ENCODE measurements around the gene B3GALT6.

Gene B3GALT6

GRCh38 chr1:1239614-1240347, 7.7 kb downstream of the B3GALT6 start:
- Histone ChIP-seq H3K36me3 (ENCODE audit: control insufficient read depth, insufficient read depth, low read length) (peaks cover 7% of the 10 kb centered on the region), H3K27me3 (ENCODE audit: control insufficient read depth, insufficient read depth, low read length) (no peaks in the 10 kb centered on the region), H3K9ac (ENCODE audit: low read depth, low read length) (no peak overlapping the region), H3K4me3 (ENCODE audit: low read depth, low read length) (no peak overlapping the region), H3K9me3 (ENCODE audit: control insufficient read depth, insufficient read depth, low read length) (no peaks in the 10 kb centered on the region), H3K4me1 (ENCODE audit: control insufficient read depth, insufficient read depth, low read length) (no peaks in the 10 kb centered on the region)

DNA sequence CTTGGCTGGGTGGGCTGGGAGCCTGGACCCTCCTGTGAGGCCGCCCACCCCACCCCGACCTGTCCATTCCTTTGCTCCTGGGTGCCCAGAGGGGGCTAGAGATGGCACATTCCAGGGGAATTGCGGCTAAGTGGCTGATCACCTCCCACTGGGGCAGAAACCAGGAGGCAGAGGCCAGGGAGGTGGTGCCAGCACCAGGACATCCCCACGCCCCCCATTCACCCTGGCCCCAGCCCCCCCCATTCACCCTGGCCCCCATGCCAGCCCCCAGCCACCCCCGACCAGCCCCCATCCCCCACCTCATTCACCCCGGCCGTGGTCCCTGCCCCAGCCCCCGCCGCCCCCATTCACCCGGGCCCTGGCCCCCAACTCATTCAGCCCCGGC, 8.3 kb downstream of the B3GALT6 start:
- no peaks in the 10 kb centered on the region for H3K4me1 ChIP-seq (ENCODE audit: control insufficient read depth, insufficient read depth, low read length)
- H3K4me3 ChIP-seq (ENCODE audit: low read depth, low read length), result no peak overlapping the region
- H3K9me3 ChIP-seq (ENCODE audit: control insufficient read depth, insufficient read depth, low read length), result no peaks in the 10 kb centered on the region
- H3K9ac ChIP-seq (ENCODE audit: low read depth, low read length), result no peak overlapping the region
- H3K27me3 ChIP-seq (ENCODE audit: control insufficient read depth, insufficient read depth, low read length), result no peaks in the 10 kb centered on the region
- peaks cover 6% of the 10 kb centered on the region for H3K36me3 ChIP-seq (ENCODE audit: control insufficient read depth, insufficient read depth, low read length)

- Histone ChIP-seq H3K9ac (ENCODE audit: low read depth, low read length) (no peak overlapping the region), H3K4me3 (ENCODE audit: low read depth, low read length) (no peak overlapping the region)
Observed at GRCh38 chr1:1240822-1241587, 9.0 kb downstream of the B3GALT6 start.

DNA sequence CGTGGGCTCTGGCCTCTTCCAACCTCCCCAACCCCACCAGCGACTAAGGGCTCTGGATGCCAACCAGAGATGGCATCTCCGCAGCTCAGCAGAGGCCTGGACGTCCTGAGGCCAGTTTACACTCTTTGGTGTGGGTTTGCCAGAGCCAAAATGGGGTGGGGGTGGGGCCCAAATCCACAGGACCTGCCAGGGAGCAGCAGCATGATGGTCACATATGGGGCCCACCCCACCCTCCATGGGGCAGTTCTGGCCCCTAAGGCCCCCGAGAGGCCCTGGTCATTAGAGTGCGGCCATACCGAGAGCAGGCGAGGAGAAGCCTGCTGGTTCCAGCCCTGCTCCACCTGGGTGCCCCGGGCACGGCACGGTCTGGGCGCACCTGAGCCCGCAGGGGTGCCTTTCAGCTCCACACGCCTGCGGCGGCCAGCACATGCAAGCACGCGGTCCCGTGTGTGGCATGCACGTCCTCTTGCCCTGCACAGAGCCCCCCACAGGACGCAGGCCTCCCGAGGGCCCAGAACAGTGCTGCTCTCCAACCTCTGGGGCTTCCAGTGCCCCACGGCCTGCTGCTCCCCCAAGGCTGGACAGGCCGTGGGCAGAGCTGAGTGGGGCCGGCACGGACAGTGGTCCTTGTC, 9.7 kb downstream of the B3GALT6 start:
- no peaks in the 10 kb centered on the region for H3K4me1 ChIP-seq (ENCODE audit: control insufficient read depth, insufficient read depth, low read length)

More at GRCh38 chr1:1240822-1241587, 9.0 kb downstream of the B3GALT6 start:
- Histone ChIP-seq H3K4me1 (ENCODE audit: control insufficient read depth, insufficient read depth, low read length) (no peaks in the 10 kb centered on the region), H3K27me3 (ENCODE audit: control insufficient read depth, insufficient read depth, low read length) (no peaks in the 10 kb centered on the region), H3K36me3 (ENCODE audit: control insufficient read depth, insufficient read depth, low read length) (peaks cover 6% of the 10 kb centered on the region), H3K9me3 (ENCODE audit: control insufficient read depth, insufficient read depth, low read length) (no peaks in the 10 kb centered on the region)

GRCh38 chr1:1242461-1243265, 10.6 kb downstream of the B3GALT6 start:
- H3K4me1 ChIP-seq (ENCODE audit: control insufficient read depth, insufficient read depth, low read length), result no peaks in the 10 kb centered on the region
- no peak overlapping the region for H3K9ac ChIP-seq (ENCODE audit: low read depth, low read length)
- H3K4me3 ChIP-seq (ENCODE audit: low read depth, low read length), result no peak overlapping the region
- H3K36me3 ChIP-seq (ENCODE audit: control insufficient read depth, insufficient read depth, low read length), result peaks cover 6% of the 10 kb centered on the region
- H3K27me3 ChIP-seq (ENCODE audit: control insufficient read depth, insufficient read depth, low read length), result no peaks in the 10 kb centered on the region
- no peaks in the 10 kb centered on the region for H3K9me3 ChIP-seq (ENCODE audit: control insufficient read depth, insufficient read depth, low read length)

More for the DNA sequence above, 9.7 kb downstream of the B3GALT6 start:
- Histone ChIP-seq H3K9ac (ENCODE audit: low read depth, low read length) (no peak overlapping the region), H3K27me3 (ENCODE audit: control insufficient read depth, insufficient read depth, low read length) (no peaks in the 10 kb centered on the region), H3K36me3 (ENCODE audit: control insufficient read depth, insufficient read depth, low read length) (peaks cover 6% of the 10 kb centered on the region), H3K9me3 (ENCODE audit: control insufficient read depth, insufficient read depth, low read length) (no peaks in the 10 kb centered on the region), H3K4me3 (ENCODE audit: low read depth, low read length) (no peak overlapping the region)

DNA sequence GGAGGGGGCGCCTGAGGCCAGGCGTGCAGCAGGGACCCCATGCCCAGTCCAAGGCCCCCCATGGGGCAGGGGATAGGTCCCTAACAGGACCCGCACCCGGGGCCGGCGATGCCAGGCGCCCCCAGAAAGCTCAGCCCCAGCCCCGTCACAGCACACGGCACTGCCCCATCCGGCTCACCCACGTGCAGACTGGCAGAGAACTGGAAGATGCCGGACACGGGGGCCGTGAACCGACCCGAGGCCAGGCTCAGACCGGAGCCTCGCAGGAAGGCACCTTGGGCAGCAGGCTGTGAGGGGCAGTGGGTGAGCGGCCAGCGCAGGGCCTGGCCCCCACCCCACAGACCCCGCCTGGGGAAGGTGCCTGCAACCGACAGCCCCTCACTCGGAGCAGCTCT, 11.2 kb downstream of the B3GALT6 start:
- Histone ChIP-seq H3K4me3 (ENCODE audit: low read depth, low read length) (no peak overlapping the region), H3K4me1 (ENCODE audit: control insufficient read depth, insufficient read depth, low read length) (no peaks in the 10 kb centered on the region), H3K9ac (ENCODE audit: low read depth, low read length) (no peak overlapping the region), H3K36me3 (ENCODE audit: control insufficient read depth, insufficient read depth, low read length) (peaks cover 6% of the 10 kb centered on the region), H3K9me3 (ENCODE audit: control insufficient read depth, insufficient read depth, low read length) (no peaks in the 10 kb centered on the region), H3K27me3 (ENCODE audit: control insufficient read depth, insufficient read depth, low read length) (no peaks in the 10 kb centered on the region)

DNA sequence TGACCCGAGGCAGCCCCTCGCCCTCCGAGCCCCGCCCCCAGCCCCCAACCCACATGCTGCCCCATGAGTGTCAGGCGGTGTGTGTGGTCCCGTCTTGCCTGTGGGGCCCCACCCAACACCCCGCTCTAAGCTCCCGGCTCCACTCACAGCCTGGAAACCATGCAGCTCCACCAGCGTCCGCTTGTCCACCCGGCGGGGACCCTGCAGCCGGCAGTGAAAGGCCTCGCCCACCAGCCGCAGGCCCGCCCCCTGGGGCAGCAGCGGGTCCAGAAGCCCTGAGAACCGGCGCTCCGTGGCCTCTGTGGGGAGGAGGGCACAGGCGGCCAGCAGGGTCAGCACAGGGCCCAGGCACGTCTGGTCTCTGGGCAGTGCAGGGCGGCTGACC, 11.8 kb downstream of the B3GALT6 start:
- no peak overlapping the region for H3K4me3 ChIP-seq (ENCODE audit: low read depth, low read length)
- no peaks in the 10 kb centered on the region for H3K9me3 ChIP-seq (ENCODE audit: control insufficient read depth, insufficient read depth, low read length)
- H3K36me3 ChIP-seq (ENCODE audit: control insufficient read depth, insufficient read depth, low read length), result peaks cover 6% of the 10 kb centered on the region
- H3K4me1 ChIP-seq (ENCODE audit: control insufficient read depth, insufficient read depth, low read length), result no peaks in the 10 kb centered on the region
- H3K27me3 ChIP-seq (ENCODE audit: control insufficient read depth, insufficient read depth, low read length), result no peaks in the 10 kb centered on the region
- H3K9ac ChIP-seq (ENCODE audit: low read depth, low read length), result no peak overlapping the region

DNA sequence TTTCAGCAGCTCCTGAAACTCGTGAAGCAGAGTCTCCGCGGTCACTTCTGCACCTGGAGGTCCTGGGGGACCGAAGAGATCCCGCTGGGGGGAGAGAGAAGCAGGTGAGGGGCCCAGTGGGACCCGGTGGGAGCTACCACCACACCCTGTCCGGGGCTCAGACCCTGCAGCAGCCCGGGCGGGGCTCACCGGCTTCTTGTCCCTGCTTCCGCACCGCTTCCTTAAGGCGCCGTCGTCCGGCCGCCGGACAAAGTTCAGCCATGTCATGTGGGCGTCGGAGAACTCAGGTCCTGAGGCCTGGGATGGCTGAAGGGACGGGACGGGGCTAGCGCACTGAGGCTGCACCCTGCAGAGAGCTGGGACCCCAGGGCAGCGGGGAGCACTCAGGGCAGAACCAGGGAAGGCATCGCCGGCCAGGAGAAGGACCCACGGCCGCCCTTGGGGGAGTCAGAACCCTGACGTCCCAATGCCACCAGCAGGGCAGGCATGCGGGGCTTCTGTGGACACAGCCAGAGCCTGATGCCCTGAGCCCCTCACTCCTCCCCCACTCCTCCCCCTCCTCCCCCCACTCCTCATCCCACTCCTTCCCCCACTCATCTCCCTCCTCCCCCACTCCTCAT, 12.3 kb downstream of the B3GALT6 start:
- Histone ChIP-seq H3K4me3 (ENCODE audit: low read depth, low read length) (no peak overlapping the region), H3K9ac (ENCODE audit: low read depth, low read length) (no peak overlapping the region), H3K4me1 (ENCODE audit: control insufficient read depth, insufficient read depth, low read length) (no peaks in the 10 kb centered on the region), H3K27me3 (ENCODE audit: control insufficient read depth, insufficient read depth, low read length) (no peaks in the 10 kb centered on the region), H3K9me3 (ENCODE audit: control insufficient read depth, insufficient read depth, low read length) (no peaks in the 10 kb centered on the region), H3K36me3 (ENCODE audit: control insufficient read depth, insufficient read depth, low read length) (peaks cover 6% of the 10 kb centered on the region)

GRCh38 chr1:1245178-1245816, 13.3 kb downstream of the B3GALT6 start:
- H3K4me1 ChIP-seq (ENCODE audit: control insufficient read depth, insufficient read depth, low read length), result no peaks in the 10 kb centered on the region
- no peak overlapping the region for H3K4me3 ChIP-seq (ENCODE audit: low read depth, low read length)
- H3K36me3 ChIP-seq (ENCODE audit: control insufficient read depth, insufficient read depth, low read length), result peaks cover 4% of the 10 kb centered on the region
- H3K9ac ChIP-seq (ENCODE audit: low read depth, low read length), result no peak overlapping the region
- no peaks in the 10 kb centered on the region for H3K9me3 ChIP-seq (ENCODE audit: control insufficient read depth, insufficient read depth, low read length)
- H3K27me3 ChIP-seq (ENCODE audit: control insufficient read depth, insufficient read depth, low read length), result no peaks in the 10 kb centered on the region

DNA sequence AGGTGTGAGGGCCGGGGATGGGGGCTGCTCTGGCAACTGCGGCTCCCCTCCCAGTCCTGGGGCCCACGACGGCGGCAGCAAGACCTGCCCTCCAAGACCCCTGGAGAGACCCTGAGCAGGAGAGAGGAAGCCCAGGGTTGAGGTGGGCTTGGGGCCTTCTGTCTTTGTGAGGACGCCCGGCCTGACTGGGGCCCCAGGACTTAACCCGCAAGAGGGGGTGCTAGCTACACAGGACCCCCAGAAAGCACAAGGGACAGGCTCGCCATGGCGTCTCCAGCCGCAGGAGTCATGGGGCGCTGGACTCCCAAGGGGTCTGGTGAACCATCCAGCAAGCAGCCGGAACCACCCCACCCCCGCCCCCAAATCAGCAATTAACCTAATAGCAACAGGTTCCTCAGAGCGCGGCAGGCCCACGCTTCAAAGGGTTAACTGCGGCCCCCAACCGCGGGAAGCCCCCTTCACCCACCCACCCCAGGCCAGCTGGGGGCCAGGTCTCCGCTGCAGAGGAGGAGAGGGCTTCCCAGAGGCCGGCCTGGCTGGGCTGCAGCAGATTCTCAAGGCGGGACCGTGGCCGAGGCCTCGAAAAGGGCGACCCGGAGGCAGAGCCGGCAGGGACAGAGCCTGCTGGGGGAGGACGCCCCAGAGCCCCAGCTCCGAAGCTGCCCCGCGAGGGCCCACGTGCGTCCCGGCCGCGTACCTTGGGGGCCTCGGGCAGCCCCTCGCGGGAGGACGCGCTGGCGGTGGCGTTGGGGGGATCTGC, 14.0 kb downstream of the B3GALT6 start:
- no peaks in the 10 kb centered on the region for H3K9me3 ChIP-seq (ENCODE audit: control insufficient read depth, insufficient read depth, low read length)
- H3K36me3 ChIP-seq (ENCODE audit: control insufficient read depth, insufficient read depth, low read length), result peaks cover 4% of the 10 kb centered on the region
- no peaks in the 10 kb centered on the region for H3K4me1 ChIP-seq (ENCODE audit: control insufficient read depth, insufficient read depth, low read length)
- H3K9ac ChIP-seq (ENCODE audit: low read depth, low read length), result no peak overlapping the region
- H3K4me3 ChIP-seq (ENCODE audit: low read depth, low read length), result no peak overlapping the region
- no peaks in the 10 kb centered on the region for H3K27me3 ChIP-seq (ENCODE audit: control insufficient read depth, insufficient read depth, low read length)
